HepG2 (cell line): Measurements from ENCODE around the gene TSC22D1. TPM values are rescaled to one million over a fixed set of nuclear protein-coding genes. Genes with fewer than 3 reads are reported as not detected.

Source experiments
- ATRX ChIP-seq: sonication (generic); formaldehyde crosslinking; IDR thresholded peaks from 2 replicates; pipeline ENCODE4 v1.4.0; 2020; ENCODE audit warnings: missing genetic modification reagents, borderline replicate concordance
- BRCA1 ChIP-seq: sonication (generic); formaldehyde crosslinking; IDR thresholded peaks from 2 replicates; pipeline ENCODE4 v1.4.0; 2020; ENCODE audit warnings: missing genetic modification reagents
- BRD4 ChIP-seq: sonication (generic); formaldehyde crosslinking; IDR thresholded peaks from 2 replicates; pipeline ENCODE4 v1.4.0; 2020; ENCODE audit warnings: missing genetic modification reagents
- E2F2 ChIP-seq: sonication (generic); formaldehyde crosslinking; IDR thresholded peaks from 2 replicates; pipeline ENCODE4 v1.4.0; 2020; ENCODE audit warnings: missing genetic modification reagents, borderline replicate concordance
- KLF16 ChIP-seq, 2 experiments: sonication (generic) in 1 of 2; formaldehyde crosslinking in 1 of 2; IDR thresholded peaks; 2 replicates each; pipeline versions ENCODE4 v1.6.1 to v1.8.0; 2016 to 2023; ENCODE audit warnings: missing genetic modification reagents in 2 of 2, missing compliant biosample characterization in 1 of 2
- MEF2D ChIP-seq: sonication (generic); formaldehyde crosslinking; IDR thresholded peaks from 2 replicates; pipeline ENCODE4 v1.5.1; 2020; ENCODE audit warnings: mild to moderate bottlenecking, missing genetic modification reagents
- NFIB ChIP-seq: sonication (generic); formaldehyde crosslinking; IDR thresholded peaks from 2 replicates; pipeline ENCODE4 v1.9.0; 2021; ENCODE audit warnings: missing genetic modification reagents, mild to moderate bottlenecking, borderline replicate concordance
- PAX8 ChIP-seq: sonication (generic); formaldehyde crosslinking; IDR thresholded peaks from 2 replicates; pipeline ENCODE4 v1.8.0; 2022; ENCODE audit warnings: mild to moderate bottlenecking, missing genetic modification reagents, borderline replicate concordance
- PCBP2 ChIP-seq: fragments of 200-400 bp; formaldehyde crosslinking; optimal IDR thresholded peaks from 2 replicates; pipeline ENCODE3; 2018; ENCODE audit warnings: low read length, low read depth; ENCODE audit not compliant: poor library complexity, severe bottlenecking
- PLRG1 ChIP-seq: fragments of 450-650 bp; conservative IDR thresholded peaks from 2 replicates; pipeline ENCODE4 v1.6.1; 2016
- PPARG ChIP-seq: conservative IDR thresholded peaks from 2 replicates; pipeline ENCODE4 v1.6.1; 2016; ENCODE audit warnings: missing biosample characterization, missing genetic modification reagents
- RFX1 ChIP-seq: fragments of 450-650 bp; IDR thresholded peaks from 2 replicates; pipeline ENCODE4 v1.6.1; 2017
- RFXAP ChIP-seq: sonication (generic); formaldehyde crosslinking; IDR thresholded peaks from 2 replicates; pipeline ENCODE4 v1.4.0; 2020; ENCODE audit warnings: missing genetic modification reagents, borderline replicate concordance
- SP2 ChIP-seq: sonication (generic); formaldehyde crosslinking; IDR thresholded peaks from 2 replicates; pipeline ENCODE4 v1.5.1; 2020; ENCODE audit warnings: mild to moderate bottlenecking, missing genetic modification reagents
- STAT5B ChIP-seq: sonication (generic); formaldehyde crosslinking; IDR thresholded peaks from 2 replicates; pipeline ENCODE4 v1.4.0; 2020; ENCODE audit warnings: missing genetic modification reagents
- SUZ12 ChIP-seq: fragments of 150-350 bp; IDR thresholded peaks from 2 replicates; pipeline ENCODE4 v1.6.1; 2014; ENCODE audit warnings: low read depth, low read length
- ZFP41 ChIP-seq: sonication (generic); formaldehyde crosslinking; IDR thresholded peaks from 2 replicates; pipeline ENCODE4 v1.4.0; 2020; ENCODE audit warnings: mild to moderate bottlenecking, missing genetic modification reagents, borderline replicate concordance
- ZMYM3 ChIP-seq: sonication (generic); formaldehyde crosslinking; IDR thresholded peaks from 2 replicates; pipeline ENCODE4 v1.5.1; 2020; ENCODE audit warnings: mild to moderate bottlenecking, missing genetic modification reagents
- ZNF24 ChIP-seq: fragments of 450-650 bp; IDR thresholded peaks from 2 replicates; pipeline ENCODE4 v1.6.1; 2017; ENCODE audit warnings: antibody characterized with exemption, mild to moderate bottlenecking
- ZNF331 ChIP-seq: sonication (generic); formaldehyde crosslinking; IDR thresholded peaks from 2 replicates; pipeline ENCODE4 v1.4.0; 2020; ENCODE audit warnings: missing genetic modification reagents
- ZNF335 ChIP-seq: sonication (generic); formaldehyde crosslinking; IDR thresholded peaks from 2 replicates; pipeline ENCODE4 v1.4.0; 2020; ENCODE audit warnings: missing genetic modification reagents
- ZNF557 ChIP-seq: sonication (generic); formaldehyde crosslinking; IDR thresholded peaks from 2 replicates; pipeline ENCODE4 v1.4.0; 2020; ENCODE audit warnings: missing genetic modification reagents
- ZNF839 ChIP-seq: sonication (generic); formaldehyde crosslinking; IDR thresholded peaks from 2 replicates; pipeline ENCODE4 v1.4.0; 2020; ENCODE audit warnings: missing genetic modification reagents, mild to moderate bottlenecking, borderline replicate concordance
- polyA plus RNA-seq, 8 experiments: library from polyadenylated mRNA; depleted of rRNA in 3 of 8; stranded (reverse) in 7 of 8; unstranded in 1 of 8; fragments of >200 nt; fragmentation: Illumina TruSeq in 4 of 8; extraction: Trizol in 4 of 8; gene quantifications; 2 replicates each; pipeline versions ENCODE4 v1.2.1 to v1.2.3, GENCODE V29; 2011 to 2016; ENCODE audit warnings: low read depth in 4 of 8, missing spikeins in 1 of 8, mixed read lengths in 1 of 8; ENCODE audit not compliant: insufficient read depth in 1 of 8
- total RNA-seq, 5 experiments: library from RNA; depleted of rRNA; stranded (reverse); fragments of >200 nt; fragmentation: Illumina TruSeq; extraction: Trizol; gene quantifications; 2 replicates each; pipeline ENCODE4 v1.2.3, GENCODE V29; 2016; ENCODE audit warnings: low read depth in 1 of 5
- TF ChIP-seq, protein P1 (sequence below): sonication (generic); formaldehyde crosslinking; IDR thresholded peaks from 2 replicates; pipeline ENCODE4 v1.4.0; 2020; ENCODE audit warnings: low read depth, missing genetic modification reagents
- TF ChIP-seq, protein P2 (sequence below): sonication (generic); formaldehyde crosslinking; IDR thresholded peaks from 2 replicates; pipeline ENCODE4 v1.5.0; 2020; ENCODE audit warnings: mild to moderate bottlenecking, missing genetic modification reagents, borderline replicate concordance

TSC22D1 gene
- total and polyA plus RNA-seq, 2 of the 13 experiments (the other 11 are each of a cell fraction or from before 2014, with no cell fraction given), result 18.4 to 35.7 TPM

GRCh38 chr13:44404261-44405132 is 171.6 kb downstream of the TSC22D1 start (continued):
- TF ChIP-seq ZNF557 (CRISPR knock-in tag) (peak; percentile 82; the same call in 1 of the 2 replicates), ATRX (CRISPR knock-in tag) (no peak), PAX8 (no peak), ZMYM3 (peak; percentile 87; the same call in 1 of the 2 replicates), ZNF24 (no peak), RFX1 (no peak), RFXAP (CRISPR knock-in tag) (peak; percentile 71), STAT5B (CRISPR knock-in tag) (no peak), BRCA1 (no peak), ZNF331 (CRISPR knock-in tag) (peak; percentile 84), BRD4 (CRISPR knock-in tag) (peak; percentile 74), ZNF335 (no peak), E2F2 (no peak), PCBP2 (no peak), ZNF839 (CRISPR knock-in tag) (0 out of 2 replicates have a peak, but pooled peaks have one; percentile 77), MEF2D (CRISPR knock-in tag) (peak; percentile 95), SP2 (CRISPR knock-in tag) (no peak), PLRG1 (no peak), ZFP41 (CRISPR knock-in tag) (peak; percentile 67; the same call in 1 of the 2 replicates), PPARG (CRISPR knock-in tag) (peak; percentile 80), NFIB (CRISPR knock-in tag) (no peak), KLF16 (CRISPR knock-in tag; IDR thresholded peaks at IDR 0.05) (peak in 1 of 2 experiments; percentile 72; a peak in 1 of 4 replicates), SUZ12 (no peak)
- TF ChIP-seq, protein P1, sequence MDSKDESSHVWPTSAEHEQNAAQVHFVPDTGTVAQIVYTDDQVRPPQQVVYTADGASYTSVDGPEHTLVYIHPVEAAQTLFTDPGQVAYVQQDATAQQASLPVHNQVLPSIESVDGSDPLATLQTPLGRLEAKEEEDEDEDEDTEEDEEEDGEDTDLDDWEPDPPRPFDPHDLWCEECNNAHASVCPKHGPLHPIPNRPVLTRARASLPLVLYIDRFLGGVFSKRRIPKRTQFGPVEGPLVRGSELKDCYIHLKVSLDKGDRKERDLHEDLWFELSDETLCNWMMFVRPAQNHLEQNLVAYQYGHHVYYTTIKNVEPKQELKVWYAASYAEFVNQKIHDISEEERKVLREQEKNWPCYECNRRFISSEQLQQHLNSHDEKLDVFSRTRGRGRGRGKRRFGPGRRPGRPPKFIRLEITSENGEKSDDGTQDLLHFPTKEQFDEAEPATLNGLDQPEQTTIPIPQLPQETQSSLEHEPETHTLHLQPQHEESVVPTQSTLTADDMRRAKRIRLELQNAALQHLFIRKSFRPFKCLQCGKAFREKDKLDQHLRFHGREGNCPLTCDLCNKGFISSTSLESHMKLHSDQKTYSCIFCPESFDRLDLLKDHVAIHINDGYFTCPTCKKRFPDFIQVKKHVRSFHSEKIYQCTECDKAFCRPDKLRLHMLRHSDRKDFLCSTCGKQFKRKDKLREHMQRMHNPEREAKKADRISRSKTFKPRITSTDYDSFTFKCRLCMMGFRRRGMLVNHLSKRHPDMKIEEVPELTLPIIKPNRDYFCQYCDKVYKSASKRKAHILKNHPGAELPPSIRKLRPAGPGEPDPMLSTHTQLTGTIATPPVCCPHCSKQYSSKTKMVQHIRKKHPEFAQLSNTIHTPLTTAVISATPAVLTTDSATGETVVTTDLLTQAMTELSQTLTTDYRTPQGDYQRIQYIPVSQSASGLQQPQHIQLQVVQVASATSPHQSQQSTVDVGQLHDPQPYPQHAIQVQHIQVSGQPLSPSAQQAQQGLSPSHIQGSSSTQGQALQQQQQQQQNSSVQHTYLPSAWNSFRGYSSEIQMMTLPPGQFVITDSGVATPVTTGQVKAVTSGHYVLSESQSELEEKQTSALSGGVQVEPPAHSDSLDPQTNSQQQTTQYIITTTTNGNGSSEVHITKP, result peak; percentile 32; the same call in 1 of the 2 replicates
- TF ChIP-seq, protein P2, sequence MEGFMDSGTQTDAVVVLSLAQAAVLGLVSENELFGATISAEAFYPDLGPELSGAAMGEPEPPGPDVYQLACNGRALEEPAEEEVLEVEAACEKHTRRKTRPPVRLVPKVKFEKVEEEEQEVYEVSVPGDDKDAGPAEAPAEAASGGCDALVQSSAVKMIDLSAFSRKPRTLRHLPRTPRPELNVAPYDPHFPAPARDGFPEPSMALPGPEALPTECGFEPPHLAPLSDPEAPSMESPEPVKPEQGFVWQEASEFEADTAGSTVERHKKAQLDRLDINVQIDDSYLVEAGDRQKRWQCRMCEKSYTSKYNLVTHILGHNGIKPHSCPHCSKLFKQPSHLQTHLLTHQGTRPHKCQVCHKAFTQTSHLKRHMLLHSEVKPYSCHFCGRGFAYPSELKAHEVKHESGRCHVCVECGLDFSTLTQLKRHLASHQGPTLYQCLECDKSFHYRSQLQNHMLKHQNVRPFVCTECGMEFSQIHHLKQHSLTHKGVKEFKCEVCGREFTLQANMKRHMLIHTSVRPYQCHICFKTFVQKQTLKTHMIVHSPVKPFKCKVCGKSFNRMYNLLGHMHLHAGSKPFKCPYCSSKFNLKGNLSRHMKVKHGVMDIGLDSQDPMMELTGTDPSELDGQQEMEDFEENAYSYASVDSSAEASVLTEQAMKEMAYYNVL (CRISPR knock-in tag), result peak; percentile 82
